PFSK-1 (cell line): ENCODE data around the gene BNC2.
A peak's percentile ranks its signal among the peaks of the same experiment; 100 is the strongest.

Source experiments
- POLR2AphosphoS5 ChIP-seq: IDR thresholded peaks from 2 replicates; pipeline ENCODE4 v1.6.1; 2012; ENCODE audit warnings: low read depth, mild to moderate bottlenecking, control low read depth, low read length, moderate library complexity
- TAF1 ChIP-seq: IDR thresholded peaks from 2 replicates; pipeline ENCODE4 v1.6.1; 2012; ENCODE audit warnings: low read length, control low read depth, borderline replicate concordance; ENCODE audit not compliant: insufficient read depth

- TF ChIP-seq POLR2AphosphoS5: 0 out of 2 replicates have a peak, but pooled peaks have one; percentile 25
- peak; percentile 59; the same call in 1 of the 2 replicates for TF ChIP-seq TAF1
Observed at GRCh38 chr9:16728137-16728508, 142.3 kb downstream of the BNC2 start.
